Chondrocyte (in vitro differentiated cells): ENCODE data around the gene C16orf89. TPM values are rescaled to one million over a fixed set of nuclear protein-coding genes. Genes with fewer than 3 reads are reported as not detected.

Source experiments
- DNase-seq: peaks from one replicate; pipeline ENCODE4 v3.0.0; 2021; ENCODE audit warnings: mixed read lengths, low spot score
- H3K27ac Mint-ChIP-seq: one replicate; pipeline ENCODE4 v1.8.0; 2021; ENCODE audit warnings: mild to moderate bottlenecking, moderate library complexity, mixed read lengths; ENCODE audit not compliant: unreplicated experiment
- H3K27me3 Mint-ChIP-seq: 2 replicates; pipeline ENCODE4 v1.8.0; 2021; ENCODE audit warnings: low read depth, mixed read lengths
- H3K36me3 Mint-ChIP-seq: 2 replicates; pipeline ENCODE4 v1.8.0; 2021; ENCODE audit warnings: low read depth, mixed read lengths
- H3K4me1 Mint-ChIP-seq: 2 replicates; pipeline ENCODE4 v1.8.0; 2021; ENCODE audit warnings: low read depth, mild to moderate bottlenecking, mixed read lengths
- H3K4me3 Mint-ChIP-seq: one replicate; pipeline ENCODE4 v1.8.0; 2021; ENCODE audit warnings: mild to moderate bottlenecking, moderate library complexity, mixed read lengths; ENCODE audit not compliant: unreplicated experiment
- H3K9me3 Mint-ChIP-seq: 2 replicates; pipeline ENCODE4 v1.8.0; 2021; ENCODE audit warnings: low read depth, mixed read lengths
- CTCF ChIP-seq: fragments of 200-600 bp; sonication (generic); IDR thresholded peaks from 2 replicates; pipeline ENCODE4 v1.5.0; 2021; ENCODE audit warnings: antibody characterized with exemption, mild to moderate bottlenecking, moderate library complexity
- total RNA-seq: library from RNA; stranded (reverse); gene quantifications from 3 replicates; pipeline ENCODE4 v1.2.1, GENCODE V29; 2021

The C16orf89 gene
- total RNA-seq, 1 donor from 2014 or later: not detected

DNA sequence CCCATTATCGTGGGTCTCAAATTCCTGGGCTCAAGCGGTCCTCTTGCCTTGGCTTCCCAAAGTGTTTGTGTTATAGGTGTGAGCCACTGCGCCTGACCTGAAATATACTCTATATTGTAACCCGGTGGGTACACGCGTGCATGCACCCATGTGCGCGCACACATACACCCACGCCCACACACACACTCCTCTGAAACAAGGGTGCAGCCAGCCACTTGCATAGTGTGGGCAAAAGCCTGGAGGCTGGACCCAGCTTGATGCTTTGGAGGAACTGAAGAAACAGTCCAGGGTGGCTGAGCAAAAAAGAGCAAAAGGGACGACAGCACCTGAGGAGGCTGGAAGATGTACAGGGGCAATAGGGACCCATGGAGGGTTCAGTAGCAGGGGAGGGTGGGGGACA lies 61.9 kb downstream of the C16orf89 start:
- Mint-ChIP-seq H3K4me1 (no peaks in the 10 kb centered on the region), H3K4me3 (no peak overlapping the region), H3K9me3 (no peaks in the 10 kb centered on the region), H3K36me3 (no peaks in the 10 kb centered on the region), H3K27ac (no peak overlapping the region), H3K27me3 (peaks cover 13% of the 10 kb centered on the region)
- DNase-seq: peak; percentile 40
- TF ChIP-seq CTCF: no peak

DNA sequence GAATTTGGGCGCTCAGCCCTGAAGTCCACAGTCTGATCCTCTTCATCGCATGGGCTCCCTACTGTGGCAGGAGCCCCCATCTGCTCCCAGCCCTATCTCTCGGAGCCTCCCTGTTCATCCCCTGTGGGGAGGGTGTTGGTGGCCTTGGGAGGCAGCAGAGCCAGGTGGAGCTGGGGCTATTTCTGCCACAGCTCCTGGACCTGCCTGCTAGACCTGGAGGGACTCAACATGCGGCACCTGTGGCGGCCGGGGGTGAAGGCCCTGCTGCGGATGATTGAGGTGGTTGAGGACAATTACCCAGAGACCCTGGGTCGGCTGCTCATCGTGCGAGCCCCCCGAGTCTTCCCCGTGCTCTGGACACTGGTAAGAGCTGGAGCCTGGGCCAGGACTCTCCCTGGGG lies 62.5 kb downstream of the C16orf89 start:
- Mint-ChIP-seq H3K27me3 (peaks cover 10% of the 10 kb centered on the region), H3K4me3 (no peak overlapping the region), H3K9me3 (no peaks in the 10 kb centered on the region), H3K36me3 (no peaks in the 10 kb centered on the region), H3K4me1 (no peaks in the 10 kb centered on the region), H3K27ac (no peak overlapping the region)
- TF ChIP-seq CTCF: no peak
- peak; percentile 71 for DNase-seq

GRCh38 chr16:5002699-5003143 lies 63.0 kb downstream of the C16orf89 start:
- H3K4me3 Mint-ChIP-seq: no peak overlapping the region
- TF ChIP-seq CTCF: no peak
- peaks cover 10% of the 10 kb centered on the region for H3K27me3 Mint-ChIP-seq
- H3K27ac Mint-ChIP-seq: no peak overlapping the region
- H3K36me3 Mint-ChIP-seq: no peaks in the 10 kb centered on the region
- no peaks in the 10 kb centered on the region for H3K9me3 Mint-ChIP-seq
- H3K4me1 Mint-ChIP-seq: no peaks in the 10 kb centered on the region
- DNase-seq: no peak

GRCh38 chr16:5001986-5002385 lies 63.8 kb downstream of the C16orf89 start:
- TF ChIP-seq CTCF: no peak
- Mint-ChIP-seq H3K4me1 (no peaks in the 10 kb centered on the region), H3K36me3 (no peaks in the 10 kb centered on the region), H3K9me3 (no peaks in the 10 kb centered on the region), H3K4me3 (no peak overlapping the region), H3K27ac (no peak overlapping the region), H3K27me3 (peaks cover 13% of the 10 kb centered on the region)
- no peak for DNase-seq

GRCh38 chr16:5001571-5001970 lies 64.2 kb downstream of the C16orf89 start:
- DNase-seq: peak; percentile 30
- Mint-ChIP-seq H3K36me3 (no peaks in the 10 kb centered on the region), H3K9me3 (no peaks in the 10 kb centered on the region), H3K27ac (no peak overlapping the region), H3K27me3 (peaks cover 16% of the 10 kb centered on the region), H3K4me1 (no peaks in the 10 kb centered on the region), H3K4me3 (no peak overlapping the region)
- no peak for TF ChIP-seq CTCF
